H1 (cell line): ENCODE data around the gene RBMS1.
A peak's percentile ranks its signal among the peaks of the same experiment; 100 is the strongest.

ENCODE experiments used
- ATF2 ChIP-seq: IDR thresholded peaks from 2 replicates; pipeline ENCODE4 v1.6.1; 2012; ENCODE audit warnings: low read length, inconsistent platforms
- CBX8 ChIP-seq: fragments of 300-800, 300-1000 bp; sonication (generic); IDR thresholded peaks from 2 replicates; pipeline ENCODE4 v1.7.1; 2016; ENCODE audit warnings: low read depth, low read length, borderline replicate concordance
- CTCF ChIP-seq, 3 experiments: IDR thresholded peaks; 1 replicate in 2 of 3; 2 replicates in 1 of 3; pipeline versions ENCODE4 v1.5.1 to v1.6.1; 2011; ENCODE audit warnings: low read length in 3 of 3, mild to moderate bottlenecking in 3 of 3, inconsistent platforms in 2 of 3, low read depth in 1 of 3, moderate library complexity in 1 of 3; ENCODE audit not compliant: insufficient read depth in 1 of 3; ENCODE audit errors: control extremely low read depth in 1 of 3
- EZH2 ChIP-seq: fragments of 200-600 bp; sonication (generic); IDR thresholded peaks from 2 replicates; pipeline ENCODE4 v1.7.1; 2012; ENCODE audit warnings: low read depth, mild to moderate bottlenecking, moderate library complexity, low read length, inconsistent platforms; ENCODE audit not compliant: severe bottlenecking
- GABPA ChIP-seq: IDR thresholded peaks from 2 replicates; pipeline ENCODE4 v1.6.1; 2011; ENCODE audit warnings: mild to moderate bottlenecking, low read length, moderate library complexity, borderline replicate concordance; ENCODE audit not compliant: insufficient read depth
- HDAC6 ChIP-seq: IDR thresholded peaks from one replicate; pipeline ENCODE4 v1.7.1; 2012; ENCODE audit warnings: low read depth, mild to moderate bottlenecking, inconsistent platforms, low read length, moderate library complexity
- JUN ChIP-seq: IDR thresholded peaks from 2 replicates; pipeline ENCODE4 v1.6.1; 2011; ENCODE audit warnings: low read depth, mild to moderate bottlenecking, improper control_type of control experiment, low read length
- POLR2A ChIP-seq, 2 experiments: IDR thresholded peaks; 1 replicate in 1 of 2; 2 replicates in 1 of 2; pipeline ENCODE4 v1.6.1; 2011; ENCODE audit warnings: low read depth in 2 of 2, low read length in 2 of 2, mild to moderate bottlenecking in 2 of 2; ENCODE audit errors: control extremely low read depth in 1 of 2
- POLR2AphosphoS5 ChIP-seq: IDR thresholded peaks from 2 replicates; pipeline ENCODE4 v1.6.1; 2011; ENCODE audit warnings: low read depth, low read length
- SUZ12 ChIP-seq: fragments of 200-600 bp; sonication (generic); IDR thresholded peaks from 2 replicates; pipeline ENCODE4 v1.6.1; 2012; ENCODE audit warnings: mild to moderate bottlenecking, inconsistent platforms, low read length, moderate library complexity, mixed read lengths
- YY1 ChIP-seq: IDR thresholded peaks from 2 replicates; pipeline ENCODE4 v1.6.1; 2011; ENCODE audit warnings: low read depth, mild to moderate bottlenecking, low read length
- TF ChIP-seq, protein P1 (sequence below): IDR thresholded peaks from 2 replicates; pipeline ENCODE4 v1.6.1; 2011; ENCODE audit warnings: low read depth, mild to moderate bottlenecking, low read length; ENCODE audit not compliant: insufficient read depth

GRCh38 chr2:160493227-160494028, at the start of gene RBMS1:
- TF ChIP-seq POLR2A (IDR thresholded peaks at IDR 0.05; ENCODE audit: control extremely low read depth in 1 of 2, low read depth in 2 of 2, low read length in 2 of 2), result no peak
- TF ChIP-seq SUZ12, result no peak
- no peak for TF ChIP-seq CTCF (IDR thresholded peaks at IDR 0.05; ENCODE audit: control extremely low read depth in 1 of 3, insufficient read depth in 1 of 3, low read depth in 1 of 3, low read length in 3 of 3)
- no peak for TF ChIP-seq HDAC6
- TF ChIP-seq ATF2, result no peak
- no peak for TF ChIP-seq CBX8
- TF ChIP-seq, protein P1, sequence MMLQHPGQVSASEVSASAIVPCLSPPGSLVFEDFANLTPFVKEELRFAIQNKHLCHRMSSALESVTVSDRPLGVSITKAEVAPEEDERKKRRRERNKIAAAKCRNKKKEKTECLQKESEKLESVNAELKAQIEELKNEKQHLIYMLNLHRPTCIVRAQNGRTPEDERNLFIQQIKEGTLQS, result no peak
- TF ChIP-seq EZH2, result no peak
- TF ChIP-seq POLR2AphosphoS5, result peak; percentile 65; the same call in 1 of the 2 replicates
- TF ChIP-seq JUN, result no peak
- TF ChIP-seq YY1, result no peak
- no peak for TF ChIP-seq GABPA
